NCI-H82 treated with DMSO at 0.1 percent for 48 hours (cell line): ENCODE data around the gene ZSWIM2.
"Not testable (repeated sequence)": the region's sequence is repeated elsewhere in the genome, so short reads cannot be mapped to it uniquely, and the experiment has no call there.

Experiments used
- DNase-seq: peaks from one replicate; lab custom pipeline; 2025; ENCODE audit not compliant: unreplicated experiment; lab: John Stamatoyannopoulos, UW

Gene ZSWIM2

DNA sequence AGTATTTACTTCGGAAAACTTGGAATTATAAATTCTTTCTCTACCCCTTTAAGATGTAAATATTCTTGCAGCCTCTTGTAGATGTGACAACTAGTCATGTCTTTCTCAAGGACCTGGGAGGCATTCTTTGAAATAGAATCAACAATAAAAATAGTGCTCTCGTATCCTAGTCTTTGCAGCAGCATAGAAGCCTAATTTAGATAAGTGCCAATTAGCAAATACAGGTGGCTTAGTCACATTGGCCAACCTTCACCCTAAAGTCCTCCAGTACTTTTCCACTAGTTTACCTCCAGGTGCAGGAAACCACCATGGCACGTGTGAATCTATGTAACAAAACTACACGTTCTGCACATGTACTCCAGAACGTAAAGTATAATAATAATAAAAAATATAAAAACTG lies 3.5 kb upstream of the ZSWIM2 start:
- no peak for DNase-seq

DNA sequence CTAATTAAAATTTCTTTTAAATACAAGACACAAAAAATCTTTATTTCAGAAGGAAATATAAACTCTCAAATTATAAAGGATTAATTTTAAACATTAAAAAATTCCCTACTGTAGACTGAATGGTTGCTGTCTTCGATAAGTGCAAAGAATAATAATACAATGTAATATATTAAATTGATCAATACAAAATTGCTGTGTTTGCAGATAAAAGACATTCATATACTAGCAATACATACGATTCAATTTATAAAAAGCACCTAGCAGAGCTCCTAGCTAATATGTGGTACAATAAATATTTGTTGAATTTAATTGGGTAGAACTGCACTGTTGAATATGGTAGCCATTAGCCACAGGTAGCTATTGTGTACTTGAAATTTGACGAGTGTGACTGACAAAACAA lies 6.6 kb downstream of the ZSWIM2 start:
- no peak for DNase-seq

DNA sequence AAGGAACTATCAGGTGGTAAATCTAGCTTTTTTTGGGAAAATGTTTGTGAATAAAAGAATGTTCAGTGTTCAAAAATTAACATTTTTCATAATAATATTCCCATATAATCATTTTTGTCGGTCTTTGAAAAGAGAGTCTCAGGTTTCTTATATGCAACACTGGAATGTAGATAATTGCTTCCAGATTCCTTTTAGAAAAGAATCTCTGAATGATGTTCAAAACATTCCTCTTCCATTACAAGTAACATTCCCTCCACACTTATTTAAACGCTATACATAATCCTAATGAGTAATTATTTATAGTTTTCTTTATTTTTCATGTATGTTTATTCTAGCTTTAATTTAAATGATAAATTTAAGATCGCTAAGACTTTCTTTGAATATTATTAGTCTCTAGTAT lies 7.0 kb downstream of the ZSWIM2 start:
- DNase-seq = no peak

DNA sequence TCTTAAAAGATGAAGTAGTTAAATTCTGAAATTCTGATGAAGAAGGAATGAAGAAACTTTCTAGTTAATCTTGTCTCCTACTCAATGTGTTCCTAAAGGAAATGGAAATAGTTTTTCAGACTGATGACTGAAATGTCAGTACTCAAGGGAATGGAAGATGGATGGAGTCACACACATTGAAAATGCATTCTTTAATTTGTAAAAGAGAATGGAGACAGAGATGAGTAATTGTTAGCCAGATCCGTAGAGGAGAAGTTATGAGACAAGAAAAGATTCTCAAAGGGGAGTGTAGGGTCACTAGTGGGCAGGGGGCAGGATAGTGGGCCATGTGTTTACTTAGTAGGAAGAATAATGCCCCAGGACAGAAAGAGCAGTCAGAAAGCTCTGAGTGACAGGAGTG lies 13.3 kb downstream of the ZSWIM2 start:
- DNase-seq = no peak

DNA sequence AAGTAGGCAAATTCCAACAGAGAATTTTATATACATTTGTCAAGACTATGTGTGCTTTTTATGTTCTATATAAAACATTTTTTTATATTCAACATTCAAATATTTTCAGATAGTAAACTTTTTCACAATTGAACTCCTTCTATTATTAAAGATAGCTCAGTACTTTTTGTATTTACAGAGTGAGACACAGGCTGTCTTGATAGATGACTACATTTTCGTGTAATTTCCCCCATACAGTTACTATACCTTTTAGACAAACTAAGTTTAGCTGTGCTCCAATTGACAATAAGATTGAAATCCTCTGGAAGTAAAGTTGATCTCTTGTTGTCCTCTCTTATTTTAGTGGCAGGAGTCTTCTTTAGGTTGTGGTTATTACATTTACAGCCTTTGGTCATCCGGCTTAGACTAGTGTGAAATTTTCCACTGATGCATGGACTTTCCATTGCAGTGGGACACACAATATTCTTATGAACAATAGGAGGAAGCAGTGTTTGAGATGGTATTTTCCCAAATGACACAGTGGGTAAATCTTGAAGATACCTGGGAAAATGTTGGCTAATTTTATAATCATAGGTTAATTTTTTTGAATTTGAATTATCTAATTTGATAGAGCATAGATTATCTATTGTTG lies 21.0 kb downstream of the ZSWIM2 start:
- DNase-seq = no peak

DNA sequence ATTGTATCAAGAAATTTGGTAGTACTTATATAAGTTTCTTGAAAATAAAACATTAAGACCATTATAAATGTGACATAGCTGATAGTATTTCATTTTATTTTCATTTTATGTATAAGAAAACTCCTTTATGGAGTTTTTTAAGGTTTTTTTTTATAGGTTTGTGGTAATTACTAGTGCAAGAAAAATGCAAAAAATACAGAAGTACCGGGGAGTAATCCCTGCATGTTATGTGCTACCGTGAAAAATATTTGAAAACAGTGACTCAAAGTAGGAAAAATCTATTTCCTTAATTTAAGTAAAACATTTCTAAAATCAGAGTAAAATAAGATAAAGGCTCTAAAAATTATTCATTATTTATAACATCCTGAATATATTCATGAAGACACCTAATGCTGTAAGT lies 21.6 kb downstream of the ZSWIM2 start:
- no peak for DNase-seq

DNA sequence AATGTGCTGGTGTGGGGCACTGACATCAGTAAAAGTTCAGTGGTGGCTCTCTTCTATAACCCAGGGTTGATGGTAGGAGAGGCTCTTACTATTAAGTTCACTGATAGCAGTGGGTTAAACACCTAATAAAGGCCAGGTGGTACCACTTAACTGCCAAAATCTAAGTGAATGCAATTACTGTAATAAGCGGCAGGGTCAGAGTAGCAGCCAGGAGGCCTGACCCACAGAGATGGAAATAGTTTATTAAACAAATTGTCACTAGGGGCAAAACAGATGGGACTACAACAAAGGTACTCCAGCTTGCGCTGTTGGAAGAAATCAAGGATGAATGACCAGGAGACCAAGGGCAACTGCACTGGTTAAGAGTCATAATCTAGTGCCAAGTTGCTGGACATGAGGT lies 26.6 kb downstream of the ZSWIM2 start:
- DNase-seq = no peak

DNA sequence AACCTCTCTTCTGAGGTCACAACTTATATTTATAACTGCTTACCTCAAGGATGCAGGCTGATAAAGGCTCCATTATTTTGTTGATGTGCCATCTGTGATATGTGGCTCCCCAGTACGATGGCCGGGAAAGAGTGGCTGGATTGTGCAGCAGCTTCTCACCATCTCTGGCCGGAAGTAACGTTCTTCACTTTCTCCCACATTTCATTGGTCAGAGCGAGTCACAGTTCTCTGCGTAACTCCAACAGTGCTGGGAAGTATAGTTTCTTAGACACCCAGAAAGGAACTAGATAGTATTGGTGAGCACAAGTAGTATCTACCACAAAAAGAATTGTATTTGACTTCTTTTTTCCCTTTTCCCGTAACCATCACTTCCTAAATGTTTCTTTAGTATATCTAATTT lies 28.7 kb downstream of the ZSWIM2 start:
- DNase-seq = no peak

DNA sequence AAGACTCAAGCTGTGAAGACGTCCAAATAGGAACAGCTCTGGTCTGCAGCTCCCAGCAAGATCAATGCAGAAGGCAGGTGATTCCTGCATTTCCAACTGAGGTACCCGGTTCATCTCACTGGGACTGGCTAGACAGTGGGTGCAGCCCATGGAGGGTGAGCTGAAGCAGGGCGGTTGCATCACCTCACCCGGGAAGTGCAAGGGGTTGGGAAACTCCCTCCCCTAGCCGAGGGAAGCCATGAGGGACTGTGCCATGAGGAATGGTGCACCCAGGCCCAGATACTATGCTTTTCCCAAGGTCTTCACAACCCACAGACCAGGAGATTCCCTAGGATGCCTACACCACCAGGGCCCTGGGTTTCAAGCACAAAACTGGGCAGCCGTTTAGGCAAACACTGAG lies 37.2 kb downstream of the ZSWIM2 start:
- DNase-seq = not testable (repeated sequence)

DNA sequence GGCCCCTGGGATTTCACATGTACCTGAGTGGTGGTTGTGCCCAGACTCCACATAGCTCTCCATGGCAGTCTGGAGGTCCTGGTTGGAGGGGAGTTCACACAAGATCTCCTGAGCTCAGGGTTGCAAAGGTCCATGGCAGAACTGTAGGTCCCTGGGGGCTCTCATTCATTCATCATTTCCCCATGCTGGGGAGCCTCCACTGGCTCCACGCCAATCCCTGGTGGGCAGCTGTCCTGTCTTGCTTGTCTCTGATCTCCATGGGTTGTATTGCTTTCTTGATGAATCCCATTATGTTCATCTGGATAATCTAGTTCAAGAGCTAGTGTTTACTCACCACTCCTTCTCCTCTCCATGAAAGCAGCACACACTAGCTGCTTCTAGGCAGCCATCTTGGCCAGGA lies 42.4 kb downstream of the ZSWIM2 start:
- peak; percentile 12 for DNase-seq

DNA sequence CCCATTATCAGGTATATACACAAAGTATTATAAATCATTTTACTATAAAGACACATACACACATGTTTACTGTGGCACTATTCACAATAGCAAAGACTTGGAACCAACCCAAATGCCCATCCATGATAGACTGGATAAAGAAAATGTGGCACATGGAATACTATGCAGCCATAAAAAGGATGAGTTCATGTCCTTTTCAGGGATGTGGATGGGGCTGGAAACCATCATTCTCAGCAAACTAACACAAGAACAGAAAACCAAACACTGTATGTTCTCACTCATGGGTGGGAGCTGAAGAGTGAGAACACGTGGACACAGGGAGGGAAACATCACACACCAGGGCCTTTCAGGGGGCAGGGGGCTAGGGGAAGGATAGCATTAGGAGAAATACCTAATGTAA lies 50.4 kb downstream of the ZSWIM2 start:
- DNase-seq = not testable (repeated sequence)

DNA sequence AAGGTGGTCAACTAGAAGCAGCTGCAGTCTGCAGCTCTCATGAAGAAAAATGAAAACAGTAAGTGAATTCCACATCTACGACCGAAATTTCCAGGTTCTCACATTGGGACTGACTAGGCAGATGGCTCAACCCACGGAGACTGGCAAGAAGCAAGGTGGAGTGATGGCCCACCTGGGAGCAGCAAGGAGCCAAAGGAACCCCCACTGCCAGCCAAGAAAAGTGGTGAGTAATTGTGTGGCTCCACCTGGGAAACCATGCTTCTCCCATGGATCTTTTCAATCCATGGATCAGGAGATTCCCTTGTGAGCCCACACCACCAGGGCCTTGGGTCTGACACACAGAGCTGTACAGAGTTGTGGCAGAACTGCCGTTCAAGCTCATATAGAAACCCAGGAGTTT lies 64.0 kb downstream of the ZSWIM2 start:
- DNase-seq = no peak

DNA sequence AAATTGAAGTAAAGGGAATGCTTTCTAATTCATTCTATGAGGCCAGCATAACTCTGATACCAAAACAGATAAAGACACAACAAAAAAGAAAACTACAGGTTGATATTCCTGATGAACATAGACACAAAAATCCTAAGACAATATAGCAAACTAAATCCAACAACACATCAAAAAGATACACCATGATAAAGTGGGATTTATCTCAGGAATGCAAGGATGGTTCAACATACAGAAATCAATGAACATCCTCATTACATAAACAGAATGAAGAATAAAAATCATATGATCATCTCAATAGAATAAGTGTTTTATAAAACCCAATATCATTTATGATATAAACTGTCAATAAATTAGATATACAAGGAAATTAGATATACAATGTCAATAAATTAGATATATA lies 65.7 kb downstream of the ZSWIM2 start:
- no peak for DNase-seq

DNA sequence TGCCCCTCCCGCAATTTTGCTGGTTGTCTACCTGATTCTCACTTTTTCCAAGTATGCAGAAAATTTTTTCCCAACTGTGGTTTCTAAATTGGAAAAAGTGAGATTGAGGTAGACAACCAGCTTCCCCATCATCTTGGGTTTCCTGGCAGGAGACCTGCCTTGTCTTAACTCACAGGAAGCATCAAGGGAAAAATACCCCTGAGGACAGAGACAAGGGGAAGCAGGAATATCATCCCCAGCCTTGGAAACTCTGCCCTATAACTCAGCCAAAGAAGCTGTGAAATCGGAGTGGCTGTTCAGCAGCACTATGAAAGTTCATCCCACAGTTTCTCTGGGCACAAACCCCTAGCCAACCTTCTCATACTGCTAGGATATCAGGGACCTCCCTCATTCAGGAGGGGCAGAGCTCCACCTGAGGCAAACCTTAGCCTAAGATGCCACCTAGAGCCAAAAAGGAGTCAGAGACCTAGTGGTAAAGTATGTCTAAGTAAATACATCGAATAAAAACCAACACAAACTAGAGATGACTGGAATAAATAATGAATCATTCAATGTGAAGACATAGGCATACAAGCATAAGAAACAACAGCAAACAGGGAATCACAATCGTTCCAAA lies 68.2 kb downstream of the ZSWIM2 start:
- DNase-seq = peak; percentile 8
